Measurements from ENCODE around the gene GMPR.

Gene GMPR

DNA sequence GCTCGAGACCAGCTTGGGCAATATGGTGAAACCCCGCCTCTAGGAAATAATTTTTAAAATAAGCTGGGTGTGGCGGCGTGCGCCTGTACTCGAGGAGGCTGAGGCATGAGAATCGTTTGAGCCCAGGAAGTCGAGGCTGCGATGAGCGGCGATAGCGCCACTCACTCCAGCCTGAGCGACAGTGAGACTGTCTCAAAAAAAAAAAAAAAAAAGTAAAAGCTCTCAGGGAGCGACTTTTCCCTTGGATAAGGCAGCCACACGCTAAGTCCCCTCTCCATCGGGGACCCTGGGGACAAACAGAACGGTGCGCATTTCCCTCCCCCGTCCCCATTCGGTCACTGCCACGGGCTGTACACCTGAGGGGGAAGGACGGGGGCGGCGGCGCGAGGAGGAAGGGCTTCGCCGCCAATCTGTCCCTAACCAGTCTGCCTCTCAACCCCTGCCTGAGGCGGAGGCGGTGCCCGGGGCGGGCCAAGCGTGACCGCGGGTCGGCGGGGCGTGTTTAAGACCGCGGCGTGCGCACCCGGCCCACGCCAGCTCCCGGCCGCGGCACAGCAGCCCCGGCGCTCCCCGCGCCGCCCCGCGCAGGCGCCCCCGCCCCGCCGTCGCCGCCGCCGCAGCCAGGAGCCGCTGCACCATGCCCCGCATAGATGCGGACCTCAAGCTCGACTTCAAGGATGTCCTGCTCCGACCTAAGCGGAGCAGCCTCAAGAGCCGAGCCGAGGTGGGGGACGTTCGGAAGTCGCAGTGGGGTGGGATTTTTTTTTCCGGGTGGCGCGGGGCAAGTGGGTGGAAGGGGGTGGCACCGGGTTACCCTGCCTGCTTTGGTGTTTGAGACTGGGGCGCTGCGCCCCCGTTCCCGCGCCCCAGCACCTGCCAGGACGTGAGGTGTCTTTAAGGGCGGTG, at the start of gene GMPR:
GMPR (plus strand) TSS at position 531 of the 906 bp plus-strand sequence; CDS start at position 638, 107 bp downstream.
- no peak for DNase-seq (ENCODE audit: low spot score)

GRCh38 chr6:16190214-16190613, 48.2 kb upstream of the GMPR start:
- DNase-seq (ENCODE audit: low spot score), result no peak

GRCh38 chr6:16196260-16196983, 42.0 kb upstream of the GMPR start:
- DNase-seq (ENCODE audit: low spot score), result no peak

DNA sequence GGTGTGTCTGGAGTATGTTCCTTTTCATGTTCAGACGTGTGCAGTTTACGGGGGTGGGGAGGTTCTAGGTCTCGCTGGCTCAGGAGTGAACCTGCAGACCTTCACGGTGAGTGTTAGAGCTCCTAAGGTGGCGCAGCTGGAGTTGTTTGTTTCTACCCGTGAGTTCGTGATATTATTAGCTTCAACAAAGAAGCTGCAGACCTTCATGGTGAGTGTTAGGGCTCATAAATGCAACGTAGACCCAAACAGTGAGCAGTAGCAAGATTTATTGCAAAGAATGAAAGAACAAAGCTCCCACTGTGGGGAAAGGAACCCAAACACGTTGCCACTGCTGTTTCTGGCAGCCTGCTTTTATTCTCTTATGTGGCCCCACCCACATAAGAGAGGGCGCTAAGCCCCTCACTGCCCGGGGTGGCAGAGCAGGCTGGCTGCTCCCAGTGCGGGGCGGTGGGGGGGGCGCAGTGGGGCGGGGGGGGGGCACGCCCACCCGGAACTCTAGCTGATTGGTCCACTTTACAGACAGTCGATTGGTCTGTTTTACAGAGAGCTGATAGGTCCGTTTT, 41.3 kb upstream of the GMPR start:
- DNase-seq (ENCODE audit: low spot score), result no peak

DNA sequence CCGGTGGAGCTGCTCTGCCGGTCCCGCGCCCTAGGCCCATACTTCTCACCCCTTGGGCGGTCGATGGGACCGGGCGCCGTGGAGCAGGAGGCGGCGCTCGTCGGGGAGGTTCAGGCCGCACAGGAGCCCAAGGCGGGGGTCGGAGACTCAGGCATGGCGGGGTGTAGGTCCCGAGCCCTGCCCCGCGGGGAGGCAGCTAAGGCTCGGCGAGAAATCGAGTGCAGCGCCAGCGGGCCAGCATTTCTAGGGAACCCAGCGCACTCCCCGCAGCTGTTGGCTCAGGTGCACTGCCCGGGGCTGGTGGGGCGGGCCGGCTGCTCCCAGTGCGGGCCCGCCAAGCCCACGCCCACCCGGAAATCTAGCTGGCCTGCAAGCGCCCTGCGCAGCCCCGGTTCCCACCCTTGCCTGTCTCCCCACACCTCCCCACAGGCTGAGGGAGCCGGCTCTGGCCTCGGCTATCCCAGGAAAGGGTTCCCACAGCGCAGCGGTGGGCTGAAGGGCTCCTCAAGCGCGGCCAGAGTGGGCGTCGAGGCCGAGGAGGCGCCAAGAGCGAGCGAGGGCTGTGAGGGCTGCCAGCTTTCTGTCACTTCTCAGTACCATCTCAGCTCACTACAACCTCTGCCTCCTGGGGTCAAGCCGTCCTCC, 40.2 kb upstream of the GMPR start:
- DNase-seq (ENCODE audit: low spot score), result no peak

GRCh38 chr6:16199804-16200203, 38.6 kb upstream of the GMPR start:
- peak; percentile 26 for DNase-seq (ENCODE audit: low spot score)

DNA sequence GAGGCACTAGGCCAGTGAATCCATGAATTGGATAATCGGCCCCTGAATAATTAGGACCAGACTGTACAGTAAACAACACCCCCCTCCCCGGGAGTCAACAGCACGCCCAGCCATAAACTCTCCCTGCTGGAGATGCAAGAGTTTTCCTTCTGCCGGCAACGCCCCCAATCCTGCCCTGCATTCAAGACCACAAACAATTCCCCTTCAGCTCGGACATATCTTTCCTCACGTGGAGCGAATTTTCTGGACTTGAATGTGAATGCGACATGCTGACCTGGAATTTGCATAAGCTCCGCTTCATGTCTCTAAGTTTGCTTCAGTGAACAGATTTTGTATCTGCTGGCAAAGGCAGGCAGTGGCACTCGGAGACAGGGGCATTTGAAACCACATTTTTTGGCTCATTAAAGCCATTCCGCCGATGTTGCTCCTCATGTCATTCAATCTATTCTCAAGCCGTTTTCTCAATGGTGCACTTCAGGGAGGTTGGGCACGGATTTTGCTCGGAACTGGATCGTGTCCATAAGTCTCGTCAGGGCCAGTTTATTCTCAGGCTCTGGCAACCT, 38.0 kb upstream of the GMPR start:
- peak; percentile 29 for DNase-seq (ENCODE audit: low spot score)

GRCh38 chr6:16201706-16202105, 36.7 kb upstream of the GMPR start:
- DNase-seq (ENCODE audit: low spot score), result no peak

DNA sequence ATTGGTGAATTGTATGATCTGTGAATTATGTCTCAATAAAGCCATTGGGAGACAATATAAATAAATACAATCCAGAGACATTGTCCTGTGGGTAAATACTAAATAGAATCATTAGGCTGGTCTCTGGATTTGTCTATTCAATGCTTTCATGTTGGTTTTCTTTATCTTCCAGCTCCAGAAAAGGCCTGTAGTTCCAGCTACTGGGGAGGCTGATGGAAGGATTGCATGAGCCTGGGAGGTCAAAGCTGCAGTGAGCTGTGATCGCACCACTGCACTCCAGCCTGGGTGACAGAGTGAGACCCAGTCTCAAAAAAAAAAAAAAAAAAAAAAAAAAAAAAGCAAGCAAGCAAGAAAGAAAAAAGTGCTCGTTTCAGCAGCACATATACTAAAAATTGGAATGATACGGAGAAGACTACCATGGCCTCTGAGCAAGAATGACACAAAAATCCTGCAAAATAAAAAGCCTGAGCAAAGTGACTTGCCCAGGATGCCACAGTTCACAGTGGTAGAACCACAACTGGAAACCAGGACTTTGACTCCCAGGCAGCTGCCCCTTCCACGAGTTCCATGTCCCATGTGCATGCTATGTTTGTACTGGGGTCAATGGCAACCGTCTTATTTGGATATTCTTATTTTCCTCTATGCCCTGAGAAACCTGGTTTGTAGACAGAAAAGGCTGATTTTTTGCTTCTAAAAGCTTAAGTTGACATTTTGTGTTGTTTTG, 33.6 kb upstream of the GMPR start:
- DNase-seq (ENCODE audit: low spot score), result no peak

GRCh38 chr6:16205377-16206144, 32.8 kb upstream of the GMPR start:
- DNase-seq (ENCODE audit: low spot score), result no peak

- peak; percentile 66 for DNase-seq (ENCODE audit: low spot score)
Observed at GRCh38 chr6:16206595-16207037, 31.8 kb upstream of the GMPR start.

DNA sequence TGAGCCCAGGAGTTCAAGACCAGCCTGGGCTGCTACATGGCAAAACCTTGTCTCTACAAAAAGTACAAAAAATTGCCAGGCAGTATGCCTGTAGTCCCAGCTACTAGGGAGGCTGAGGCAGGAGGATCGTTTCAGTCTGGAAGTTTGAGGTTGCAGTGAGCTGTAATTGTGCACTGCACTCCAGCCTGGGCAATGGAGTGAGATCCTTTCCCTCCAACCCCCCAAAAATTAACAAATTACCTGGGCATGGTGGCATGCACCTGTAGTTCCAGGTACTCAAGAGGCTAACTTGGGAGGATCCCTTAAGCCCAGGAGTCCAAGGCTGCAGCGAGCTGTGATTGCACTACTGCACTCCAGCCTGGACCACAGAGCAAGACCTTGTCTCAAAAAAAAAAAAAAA, 29.4 kb upstream of the GMPR start:
- no peak for DNase-seq (ENCODE audit: low spot score)

- DNase-seq (ENCODE audit: low spot score), result no peak
Observed at GRCh38 chr6:16209539-16209938, 28.8 kb upstream of the GMPR start.

DNA sequence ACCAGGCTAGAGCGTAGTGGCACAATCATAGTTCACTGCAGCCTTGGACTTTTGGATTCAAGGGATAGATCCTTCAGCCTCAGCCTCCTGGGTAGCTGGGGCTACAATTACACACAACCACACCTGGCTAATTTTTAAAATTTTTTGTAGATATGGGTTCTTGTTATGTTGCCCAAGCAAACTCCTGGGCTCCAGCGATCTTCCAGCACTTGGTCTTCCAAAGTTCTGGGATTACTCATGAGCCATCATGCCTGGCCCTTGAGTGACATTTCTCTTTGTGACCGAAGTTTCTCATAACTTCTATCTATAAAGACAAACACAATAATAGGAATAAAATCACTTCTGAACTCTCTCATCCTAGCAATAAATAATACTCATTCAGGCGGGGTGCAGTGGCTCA, 26.1 kb upstream of the GMPR start:
- DNase-seq (ENCODE audit: low spot score), result no peak

DNA sequence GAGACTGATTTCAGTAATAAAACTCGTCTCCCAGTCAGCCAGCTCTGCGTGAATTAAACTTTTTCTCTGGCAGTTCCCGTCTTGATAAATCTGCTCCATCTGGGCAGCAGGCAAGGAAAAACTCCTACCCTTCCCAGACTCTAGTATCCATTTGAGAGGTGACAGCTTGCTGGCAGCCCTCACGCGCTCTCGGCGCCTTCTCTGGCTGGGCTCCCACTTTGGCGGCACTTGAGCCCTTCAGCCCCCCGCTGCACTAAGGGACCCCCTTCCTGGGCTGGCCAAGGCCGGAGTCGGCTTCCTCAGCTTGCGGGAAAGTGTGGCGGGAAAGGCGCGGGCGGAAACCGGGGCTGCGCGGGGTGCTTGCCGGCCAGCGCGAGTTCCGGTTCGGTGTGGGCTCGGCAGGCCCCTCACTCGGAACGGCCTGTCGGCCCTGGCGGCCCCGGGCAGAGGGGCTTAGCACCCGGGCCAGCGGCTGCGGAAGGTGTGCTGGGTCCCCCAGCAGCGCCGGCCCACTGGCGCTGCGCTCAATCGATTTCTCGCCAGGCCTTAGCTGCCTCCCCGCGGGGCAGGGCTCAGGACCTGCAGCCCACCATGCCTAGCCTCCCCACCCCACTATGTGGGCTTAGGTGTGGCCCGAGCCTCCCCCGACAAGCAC, 21.8 kb upstream of the GMPR start:
- DNase-seq (ENCODE audit: low spot score), result no peak

GRCh38 chr6:16217156-16217721, 21.1 kb upstream of the GMPR start:
- no peak for DNase-seq (ENCODE audit: low spot score)

DNA sequence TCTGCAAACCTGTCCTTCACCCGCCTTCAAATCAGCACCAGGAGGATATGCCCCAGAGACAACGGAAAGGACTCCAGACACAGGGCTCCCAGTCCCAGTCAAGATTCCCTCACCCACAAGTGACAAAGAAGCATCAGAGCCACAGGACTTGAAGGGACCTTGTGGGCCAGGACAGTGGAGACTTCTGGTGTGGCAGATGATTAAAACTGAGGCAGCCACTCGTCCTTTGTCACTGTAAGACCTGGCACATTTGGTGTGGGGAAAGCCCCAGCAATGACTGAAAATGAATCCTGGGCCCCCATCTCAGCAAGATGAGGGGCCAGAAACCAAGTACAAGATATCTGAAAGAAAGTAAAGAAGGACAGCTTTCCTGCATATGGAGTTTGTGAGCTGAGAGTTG, 15.6 kb upstream of the GMPR start:
- DNase-seq (ENCODE audit: low spot score), result no peak

GRCh38 chr6:16223362-16223761, 15.0 kb upstream of the GMPR start:
- DNase-seq (ENCODE audit: low spot score), result no peak

GRCh38 chr6:16224409-16224808, 14.0 kb upstream of the GMPR start:
- DNase-seq (ENCODE audit: low spot score), result no peak

All from globus pallidus (tissue), 1 donor.